ENCODE data around the gene LTK. TPM values are rescaled to one million over a fixed set of nuclear protein-coding genes. Genes with fewer than 3 reads are reported as not detected.

LTK gene
- total and polyA plus RNA-seq, 3 donors from 2014 or later: 2.9 to 4.2 (median 3.7) TPM

GRCh38 chr15:41494922-41495735 lies 18.5 kb downstream of the LTK start:
- Histone ChIP-seq H3K4me1 (peaks cover 17% of the 10 kb centered on the region), H3K27ac (no peak overlapping the region), H3K27me3 (no peaks in the 10 kb centered on the region), H3K36me3 (ENCODE audit: low read depth, missing control alignments) (no peaks in the 10 kb centered on the region), H3K9me3 (no peaks in the 10 kb centered on the region), H3K4me3 (peak overlapping the region in 1 of 2 donors; percentile 43)
- WGBS, 2 donors: 27 to 28% methylated on average over 13 to 53 of the region's 60 CpGs
- peak; percentile 15 for DNase-seq
- TF ChIP-seq CTCF (IDR thresholded peaks at IDR 0.05) (no peak), POLR2A (IDR thresholded peaks at IDR 0.05) (no peak)
- intact Hi-C loops (cut with DNase I; ENCODE audit: low total_unique reads): no loop called here

GRCh38 chr15:41494190-41494921 lies 19.3 kb downstream of the LTK start:
- H3K27me3 ChIP-seq: no peaks in the 10 kb centered on the region
- TF ChIP-seq CTCF (IDR thresholded peaks at IDR 0.05): no peak
- intact Hi-C loops (cut with DNase I; ENCODE audit: low total_unique reads): no loop called here
- H3K36me3 ChIP-seq (ENCODE audit: low read depth, missing control alignments): no peaks in the 10 kb centered on the region
- peaks cover 17% of the 10 kb centered on the region for H3K4me1 ChIP-seq
- no peaks in the 10 kb centered on the region for H3K9me3 ChIP-seq
- DNase-seq: peak; percentile 24
- H3K27ac ChIP-seq: no peak overlapping the region
- peak overlapping the region; percentile 43 to 51 for H3K4me3 ChIP-seq
- WGBS, 2 donors: 1% methylated on average over 32 to 70 of the region's 77 CpGs

GRCh38 chr15:41493902-41494189 lies 19.8 kb downstream of the LTK start:
- H3K4me1 ChIP-seq: peaks cover 17% of the 10 kb centered on the region
- TF ChIP-seq CTCF (IDR thresholded peaks at IDR 0.05): no peak
- TF ChIP-seq POLR2A (IDR thresholded peaks at IDR 0.05): no peak
- no peaks in the 10 kb centered on the region for H3K27me3 ChIP-seq
- intact Hi-C loops (cut with DNase I; ENCODE audit: low total_unique reads): no loop called here
- WGBS, 2 donors: 0% methylated on average over 2 of the region's 41 CpGs; no CpG with 5 or more reads in 1 of the 2 donors
- H3K36me3 ChIP-seq (ENCODE audit: low read depth, missing control alignments): no peaks in the 10 kb centered on the region
- H3K27ac ChIP-seq: peak overlapping the region in 1 of 2 donors; percentile 67
- no peak for DNase-seq
- H3K4me3 ChIP-seq: peak overlapping the region; percentile 43 to 51
- no peaks in the 10 kb centered on the region for H3K9me3 ChIP-seq

- peak within 1 kb of the TSS; percentile 51 to 70 for H3K4me3 ChIP-seq
- TF ChIP-seq CTCF (IDR thresholded peaks at IDR 0.05) (no peak), POLR2A (IDR thresholded peaks at IDR 0.05) (no peak)
- H3K27me3 ChIP-seq: no peaks in the 10 kb centered on the region
- 0% methylated on average over 4 to 38 of the region's 60 CpGs for WGBS, 2 donors
- H3K27ac ChIP-seq: peak within 1 kb of the TSS; percentile 16 to 67
- H3K4me1 ChIP-seq: peaks cover 17% of the 10 kb centered on the region
- H3K9me3 ChIP-seq: no peaks in the 10 kb centered on the region
- intact Hi-C loops (cut with DNase I; ENCODE audit: low total_unique reads): no loop called here
- peak; percentile 85 for DNase-seq
- H3K36me3 ChIP-seq (ENCODE audit: low read depth, missing control alignments): no peaks in the 10 kb centered on the region
Observed at GRCh38 chr15:41493205-41493901, 20.3 kb downstream of the LTK start, which contains the start of gene ITPKA. Gene ITPKA, plus strand, starts transcription at chr15:41493874. Its CDS starts 54 bp downstream, at chr15:41493928.
